ENCODE data around the gene APIP.
A peak's percentile ranks its signal among the peaks of the same experiment; 100 is the strongest.

- TF ChIP-seq POLR2A (IDR thresholded peaks at IDR 0.05; ENCODE audit: low read depth) (no peak), CTCF (IDR thresholded peaks at IDR 0.05) (peak in 1 of 3 experiments; percentile 9)
Observed at GRCh38 chr11:34924714-34925113, 8.5 kb upstream of the APIP start.
